ENCODE results near the gene DUOX1.

DNA sequence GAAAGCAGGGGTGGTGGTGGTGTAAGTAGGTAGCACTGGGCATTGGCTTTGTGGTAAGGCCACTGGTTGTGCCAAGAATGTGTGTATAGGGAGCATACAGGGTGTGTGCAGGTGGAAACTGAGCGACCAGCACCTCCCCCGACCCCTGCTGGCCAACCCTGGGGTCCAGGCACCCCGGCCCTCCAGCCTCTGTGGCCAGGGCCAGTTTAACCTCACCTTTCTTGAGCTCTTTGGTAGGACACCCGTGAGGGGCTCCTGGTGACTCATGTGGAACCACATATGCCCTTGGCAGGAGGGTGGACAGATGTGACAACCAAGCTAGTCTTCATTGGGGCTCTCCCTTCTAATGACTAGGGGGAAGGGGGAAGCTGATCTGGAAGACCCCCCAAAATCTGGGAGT is 38.5 kb downstream of the DUOX1 start:
- TF ChIP-seq, protein P1, sequence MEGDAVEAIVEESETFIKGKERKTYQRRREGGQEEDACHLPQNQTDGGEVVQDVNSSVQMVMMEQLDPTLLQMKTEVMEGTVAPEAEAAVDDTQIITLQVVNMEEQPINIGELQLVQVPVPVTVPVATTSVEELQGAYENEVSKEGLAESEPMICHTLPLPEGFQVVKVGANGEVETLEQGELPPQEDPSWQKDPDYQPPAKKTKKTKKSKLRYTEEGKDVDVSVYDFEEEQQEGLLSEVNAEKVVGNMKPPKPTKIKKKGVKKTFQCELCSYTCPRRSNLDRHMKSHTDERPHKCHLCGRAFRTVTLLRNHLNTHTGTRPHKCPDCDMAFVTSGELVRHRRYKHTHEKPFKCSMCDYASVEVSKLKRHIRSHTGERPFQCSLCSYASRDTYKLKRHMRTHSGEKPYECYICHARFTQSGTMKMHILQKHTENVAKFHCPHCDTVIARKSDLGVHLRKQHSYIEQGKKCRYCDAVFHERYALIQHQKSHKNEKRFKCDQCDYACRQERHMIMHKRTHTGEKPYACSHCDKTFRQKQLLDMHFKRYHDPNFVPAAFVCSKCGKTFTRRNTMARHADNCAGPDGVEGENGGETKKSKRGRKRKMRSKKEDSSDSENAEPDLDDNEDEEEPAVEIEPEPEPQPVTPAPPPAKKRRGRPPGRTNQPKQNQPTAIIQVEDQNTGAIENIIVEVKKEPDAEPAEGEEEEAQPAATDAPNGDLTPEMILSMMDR (conservative IDR thresholded peaks at IDR 0.05; ENCODE audit: low read length), result no peak
- no peak for TF ChIP-seq EZH2phosphoT487 (IDR thresholded peaks at IDR 0.05; ENCODE audit: borderline replicate concordance)
